ENCODE results near the gene PRKAG2.

DNA sequence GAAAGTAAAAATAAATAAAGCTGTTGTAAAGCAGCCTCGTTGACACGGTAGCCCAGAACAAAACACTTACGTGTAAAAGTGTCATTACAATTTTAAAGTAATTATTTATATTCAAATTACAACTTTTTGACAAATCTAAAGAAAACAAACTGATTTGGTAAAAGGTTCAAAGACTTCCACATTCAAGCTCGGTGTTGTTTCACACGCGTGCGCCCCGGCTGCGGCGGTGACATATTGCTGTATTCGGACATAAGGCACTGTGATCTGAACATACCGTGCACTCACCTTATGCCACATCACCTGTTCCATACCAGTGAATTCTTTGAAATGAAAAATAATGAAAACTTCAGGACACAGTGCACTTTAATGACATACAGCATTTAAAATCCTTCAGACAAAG, 320.3 kb downstream of the PRKAG2 start:
- TF ChIP-seq GATA3 (IDR thresholded peaks at IDR 0.05; ENCODE audit: low read depth, low read length) (no peak), GATA2 (IDR thresholded peaks at IDR 0.05; ENCODE audit: low read depth, low read length) (no peak)

Measured in SH-SY5Y (cell line).